Activated CD8-positive, alpha-beta memory T cell treated with anti-CD3 and anti-CD28 coated beads for 24 hours (primary cell): ENCODE data around the gene UBAP2.
"Not testable (repeated sequence)": the region's sequence is repeated elsewhere in the genome, so short reads cannot be mapped to it uniquely, and the experiment has no call there.

Experiments used
- DNase-seq: peaks from one replicate; pipeline ENCODE4 v3.0.0-alpha.2; 2020

UBAP2 gene

GRCh38 chr9:34046784-34047379 lies 1.8 kb downstream of the UBAP2 start:
- DNase-seq: no peak

GRCh38 chr9:34045903-34046302 lies 2.8 kb downstream of the UBAP2 start:
- DNase-seq: no peak

DNA sequence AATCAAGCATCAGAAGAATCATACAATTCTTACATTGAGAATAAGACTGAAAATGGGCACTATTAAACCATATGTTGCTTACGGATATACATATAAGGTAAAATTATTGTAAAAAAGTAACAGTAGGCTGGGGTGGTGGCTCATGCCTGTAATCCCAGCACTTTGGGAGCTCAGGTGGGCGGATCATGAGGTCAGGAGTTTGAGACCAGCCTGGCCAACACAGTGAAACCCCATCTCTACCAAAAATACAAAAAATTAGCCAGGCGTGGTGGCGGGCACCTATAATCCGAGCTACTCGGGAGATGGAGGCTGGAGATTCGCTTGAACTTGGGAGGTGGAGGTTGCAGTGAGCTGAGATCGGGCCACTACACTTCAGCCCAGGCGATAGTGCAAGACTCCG lies 6.6 kb downstream of the UBAP2 start:
- DNase-seq: not testable (repeated sequence)

- not testable (repeated sequence) for DNase-seq
Observed at GRCh38 chr9:34038851-34039250, 9.8 kb downstream of the UBAP2 start.

- DNase-seq: no peak
Observed at GRCh38 chr9:34037626-34038025, 11.1 kb downstream of the UBAP2 start.

GRCh38 chr9:34036625-34037024 lies 12.1 kb downstream of the UBAP2 start:
- no peak for DNase-seq

DNA sequence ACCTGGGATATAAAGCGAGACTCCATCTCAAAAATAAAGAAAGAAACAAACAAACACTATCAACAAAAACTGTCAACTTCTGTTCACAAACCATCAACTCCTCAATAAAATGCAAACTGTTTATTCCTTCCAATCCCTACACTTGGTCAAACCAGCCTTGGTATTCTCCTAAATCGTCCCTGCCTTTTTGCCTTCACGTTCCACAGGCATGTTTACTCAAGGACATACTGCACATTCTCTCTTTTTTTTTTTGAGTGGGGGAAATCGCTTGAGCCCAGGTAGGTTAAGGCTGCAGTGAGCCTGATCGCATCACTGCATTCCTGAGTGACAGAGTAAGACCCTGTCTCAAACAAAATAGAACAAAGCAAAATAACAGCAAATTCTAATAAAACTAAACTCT lies 13.0 kb downstream of the UBAP2 start:
- DNase-seq: no peak

DNA sequence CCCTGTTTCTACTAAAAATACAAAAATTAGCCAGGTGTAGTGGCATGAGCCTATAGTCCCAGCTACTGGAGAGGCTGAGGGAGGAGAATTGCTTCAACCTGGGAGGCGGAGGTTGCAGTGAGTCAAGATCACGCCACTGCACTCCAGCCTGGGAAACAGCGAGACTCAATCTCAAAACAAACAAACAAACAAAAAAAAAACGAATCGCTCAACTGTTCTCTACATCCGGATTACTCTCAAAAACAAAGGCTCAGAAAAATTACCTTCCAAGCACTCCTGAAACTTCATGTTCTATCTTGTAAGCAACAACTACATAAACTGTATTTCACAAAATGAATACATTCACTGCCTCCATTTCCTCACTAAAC lies 14.0 kb downstream of the UBAP2 start:
- no peak for DNase-seq

DNA sequence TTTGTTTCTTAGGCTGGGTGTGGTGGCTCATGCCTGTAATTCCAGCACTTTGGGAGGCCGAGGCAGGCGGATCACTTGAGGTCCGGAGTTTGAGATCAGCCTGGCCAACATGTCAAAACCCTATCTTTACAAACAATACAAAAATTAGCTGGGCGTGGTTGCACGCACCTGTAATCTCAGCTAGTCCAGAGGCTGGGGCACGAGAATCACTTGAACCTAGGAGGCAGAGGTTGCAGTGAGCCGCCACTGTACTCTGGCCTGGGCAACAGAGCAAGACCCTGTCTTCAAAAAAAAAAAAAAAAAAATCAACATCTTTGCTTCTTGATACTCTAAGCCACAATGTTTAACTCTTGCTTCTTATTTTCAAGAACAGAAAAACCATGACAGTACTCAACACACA lies 16.1 kb downstream of the UBAP2 start:
- DNase-seq: no peak

DNA sequence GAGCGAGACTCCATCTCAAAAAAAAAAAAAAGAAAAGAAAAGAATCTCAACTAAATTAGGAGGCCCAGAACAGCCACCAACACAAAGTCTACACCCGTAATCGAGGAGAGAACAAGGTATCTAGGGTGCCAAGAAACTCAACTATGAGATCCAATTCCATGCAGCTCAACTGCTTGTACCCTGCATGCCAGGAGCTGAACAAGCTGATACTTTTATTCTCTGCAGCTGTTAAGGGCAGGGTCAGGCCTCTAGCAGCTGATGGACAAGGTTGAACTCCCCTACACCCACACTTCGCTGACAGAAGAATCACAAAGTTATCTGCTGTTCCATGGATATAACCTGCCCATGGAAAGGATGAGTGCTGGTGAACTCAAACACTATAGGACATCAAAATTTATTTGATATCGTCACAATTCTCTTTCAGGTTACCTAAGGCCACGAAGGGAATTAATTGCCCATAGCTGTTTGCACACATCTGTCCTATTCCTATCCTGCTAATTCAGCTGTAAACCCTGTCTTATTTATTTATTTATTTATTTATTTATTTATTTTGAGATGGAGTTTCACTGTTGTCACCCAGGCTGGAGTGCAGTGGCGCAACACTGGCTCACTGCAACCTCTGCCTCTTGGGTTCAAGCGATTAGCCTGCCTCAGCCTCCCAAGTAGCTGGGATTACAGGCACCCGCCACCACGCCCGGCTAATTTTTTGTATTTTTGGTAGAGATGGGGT lies 20.7 kb downstream of the UBAP2 start:
- no peak for DNase-seq

- no peak for DNase-seq
Observed at GRCh38 chr9:34025811-34026210, 22.9 kb downstream of the UBAP2 start.

- no peak for DNase-seq
Observed at GRCh38 chr9:34025062-34025461, 23.6 kb downstream of the UBAP2 start.

DNA sequence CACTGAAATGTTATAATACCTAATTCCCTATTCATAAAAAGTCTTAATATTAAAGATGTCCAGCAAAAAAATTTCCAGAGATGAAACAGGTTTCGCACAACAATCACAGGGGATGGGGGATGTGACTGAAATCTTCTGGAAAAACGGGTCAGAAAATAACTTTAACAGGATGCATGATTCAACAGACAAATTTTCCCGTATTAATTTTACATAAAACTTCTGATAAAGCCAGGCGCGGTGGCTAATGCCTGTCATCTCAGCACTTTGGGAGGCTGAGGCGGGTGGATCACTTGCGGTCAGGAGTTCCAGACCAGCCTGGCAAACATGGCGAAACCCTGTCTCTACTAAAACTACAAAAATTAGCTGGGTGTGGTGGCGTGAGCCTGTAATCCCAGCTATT lies 24.2 kb downstream of the UBAP2 start:
- peak; percentile 30 for DNase-seq

GRCh38 chr9:34016149-34016548 lies 32.5 kb downstream of the UBAP2 start:
- no peak for DNase-seq

DNA sequence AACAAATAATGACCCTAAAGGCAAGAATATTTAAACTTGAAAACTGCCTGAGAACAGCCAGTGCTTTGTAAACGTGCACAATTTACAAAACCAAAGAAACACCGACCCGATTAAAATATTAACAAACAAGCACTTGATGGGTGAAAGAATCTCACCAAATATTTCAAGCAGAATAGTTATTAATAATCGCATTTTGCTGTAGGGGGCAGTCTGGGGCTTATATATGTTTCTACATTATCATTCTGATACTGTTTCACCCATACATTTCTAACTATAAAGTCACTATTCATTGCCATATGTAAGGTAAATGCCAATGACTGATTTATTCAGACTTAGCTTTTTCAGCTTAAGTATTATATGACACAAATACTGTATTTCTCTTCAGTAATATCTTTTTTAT lies 37.7 kb downstream of the UBAP2 start:
- no peak for DNase-seq

DNA sequence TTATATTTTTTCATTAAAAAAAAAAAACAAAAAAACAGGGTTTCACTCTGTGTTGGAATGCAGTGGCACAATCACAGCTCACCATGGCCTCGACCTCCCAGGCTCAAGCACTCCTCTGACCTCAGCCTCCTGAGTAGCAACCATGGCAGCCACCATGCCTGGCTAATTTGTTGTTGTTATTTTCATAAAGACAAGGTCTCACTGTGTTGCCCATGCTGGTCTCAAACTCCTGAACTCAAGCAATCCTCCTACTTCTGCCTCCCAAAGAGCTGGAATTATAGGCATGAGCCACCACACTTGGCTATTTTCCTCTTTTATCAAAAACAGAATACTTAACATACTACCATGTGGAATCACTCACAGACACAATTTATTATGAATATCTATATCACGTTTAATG lies 46.7 kb downstream of the UBAP2 start:
- no peak for DNase-seq

DNA sequence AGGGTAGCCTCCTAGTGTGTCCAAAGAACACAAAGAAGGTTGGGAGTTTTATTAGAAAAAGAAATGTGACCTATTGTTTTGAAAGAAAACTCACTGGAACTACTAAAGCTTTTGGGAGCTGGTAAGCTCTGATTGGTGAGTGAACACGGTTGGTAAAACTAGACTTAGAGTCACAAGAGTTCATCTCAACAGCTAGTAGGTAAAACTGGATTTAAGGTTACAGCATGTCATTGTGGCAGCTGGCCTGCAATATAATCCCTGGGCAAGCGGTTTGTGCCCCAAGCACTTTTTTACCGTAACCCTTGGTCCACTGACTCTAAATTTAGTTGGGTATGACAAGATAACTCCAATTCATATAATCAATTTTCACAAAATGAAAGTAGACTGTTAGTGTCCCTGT lies 47.4 kb downstream of the UBAP2 start:
- DNase-seq: no peak

DNA sequence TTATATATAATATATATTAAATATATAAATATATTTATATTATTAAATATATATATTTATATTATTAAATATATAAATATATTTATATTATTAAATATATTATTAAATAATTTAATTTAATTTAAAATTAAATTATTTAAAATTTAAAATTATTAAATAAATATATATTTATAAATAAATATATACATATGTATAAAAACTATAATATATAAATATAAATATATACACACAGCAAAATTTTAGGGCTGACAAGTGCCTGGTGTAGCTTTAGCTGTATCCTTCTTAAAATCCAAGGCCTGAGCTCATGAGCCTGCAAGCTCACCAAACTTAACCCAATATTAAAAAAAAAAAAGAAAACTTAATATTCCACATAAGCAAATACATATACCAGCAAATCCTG lies 53.2 kb downstream of the UBAP2 start:
- DNase-seq: no peak

DNA sequence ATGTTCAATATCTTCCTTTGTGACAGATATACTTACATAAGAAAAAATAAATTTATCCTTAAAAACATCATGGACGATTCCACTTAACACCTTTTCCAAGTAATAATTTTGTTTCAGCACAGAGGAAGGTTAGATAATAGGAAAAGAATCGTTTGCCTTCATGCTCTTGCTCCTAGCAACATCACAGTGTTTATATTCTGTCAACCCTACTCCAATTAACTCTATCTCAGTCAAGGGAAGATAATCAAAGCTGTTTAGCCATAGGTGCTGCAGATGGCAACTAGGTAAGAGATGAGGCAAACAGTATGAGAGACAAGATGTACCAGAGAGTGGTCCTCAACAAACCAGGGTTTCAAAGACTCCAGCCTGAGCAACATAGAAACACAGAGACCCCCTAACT lies 55.6 kb downstream of the UBAP2 start:
- no peak for DNase-seq

DNA sequence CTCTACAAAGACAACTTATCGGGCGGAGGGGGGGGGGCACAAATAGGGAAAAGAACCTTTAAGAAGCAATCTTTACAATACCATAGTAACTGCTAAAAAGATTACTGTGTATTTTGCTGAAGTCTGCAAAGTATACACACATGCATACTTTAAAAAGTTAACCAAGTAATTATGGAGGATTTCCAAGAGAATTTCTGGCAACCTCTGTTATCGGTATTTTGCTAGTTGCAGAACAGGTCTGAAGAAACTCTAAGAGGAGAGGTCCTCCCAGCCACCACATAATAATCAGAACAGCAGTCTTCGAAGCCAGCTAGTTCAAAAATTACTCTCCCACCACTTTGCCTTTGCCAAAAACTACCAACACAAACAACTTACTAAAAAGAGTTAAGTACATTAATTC lies 56.1 kb downstream of the UBAP2 start:
- DNase-seq: no peak

DNA sequence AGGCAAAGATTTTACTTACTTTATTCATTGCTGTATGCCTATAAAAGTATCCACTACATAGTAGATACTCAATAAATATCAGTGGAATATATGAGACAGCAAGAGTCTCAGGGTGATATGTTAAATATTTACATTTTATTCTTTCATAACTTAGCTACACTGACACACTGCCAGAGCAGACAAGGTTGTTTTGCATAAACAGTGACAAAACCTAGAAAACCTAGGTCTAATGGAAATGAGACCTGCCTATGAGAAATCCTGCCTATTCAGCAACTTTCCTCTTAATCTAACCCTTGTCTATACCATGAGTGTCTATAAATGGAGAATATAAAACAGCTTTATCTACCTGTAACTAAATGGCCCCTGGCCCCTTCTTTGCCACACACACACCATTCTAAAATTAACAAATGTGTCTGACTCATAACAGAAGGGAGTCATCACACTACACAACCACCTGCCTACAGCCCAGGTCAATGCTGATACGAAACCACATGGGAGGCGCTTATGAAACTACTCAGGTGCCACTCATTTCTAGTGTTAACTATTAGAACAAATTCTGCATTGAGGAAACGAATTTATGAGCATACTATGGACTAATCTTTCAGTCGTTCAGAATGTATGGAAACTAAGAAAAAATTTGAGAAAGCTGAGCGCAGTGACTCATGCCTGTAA lies 60.3 kb downstream of the UBAP2 start:
- no peak for DNase-seq

GRCh38 chr9:33976414-33976813 lies 72.3 kb downstream of the UBAP2 start:
- no peak for DNase-seq

- no peak for DNase-seq
Observed at GRCh38 chr9:33972698-33973097, 76.0 kb downstream of the UBAP2 start.

DNA sequence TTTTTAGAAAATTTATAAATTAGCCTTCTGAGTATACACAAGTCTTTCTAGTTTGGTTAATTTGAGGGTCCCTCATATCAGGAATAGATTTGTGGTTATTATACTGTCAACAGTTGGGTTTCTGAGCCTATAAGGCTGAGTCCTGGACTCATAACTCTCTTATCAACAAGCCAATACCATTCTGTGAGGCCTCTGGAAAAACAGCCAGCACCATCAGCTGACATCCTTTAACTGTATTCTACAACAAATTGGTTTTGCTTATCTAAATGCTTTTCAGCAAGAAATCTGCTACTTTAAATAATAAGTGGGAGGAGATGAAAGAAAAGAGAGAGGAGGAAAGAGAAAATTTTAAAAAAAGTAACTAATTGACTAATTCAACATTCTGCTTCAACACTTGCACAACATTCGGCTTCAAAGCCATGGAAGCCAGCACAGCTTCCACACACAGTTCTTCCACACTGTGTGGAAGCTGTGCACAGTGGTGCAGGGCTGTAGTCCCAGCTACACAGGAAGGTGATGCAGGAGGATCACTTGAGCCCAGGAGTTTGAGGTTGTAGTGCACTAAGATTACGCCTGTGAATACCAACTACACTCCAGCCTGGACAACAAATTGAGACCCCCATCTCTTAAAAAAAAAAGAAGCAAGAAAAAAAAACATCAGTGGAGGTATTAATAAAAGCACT lies 84.5 kb downstream of the UBAP2 start:
- DNase-seq: no peak
